KMS-11 (cell line): ENCODE measurements around the gene NFATC1.

Source experiments
- H2AFZ ChIP-seq: fragments of 200-600 bp; sonication (generic); 2 replicates; pipeline ENCODE4 v1.6.1; 2016; ENCODE audit warnings: antibody characterized with exemption, mixed run types, low read depth
- H3K27ac ChIP-seq: fragments of 200-600 bp; sonication (generic); 2 replicates; pipeline ENCODE4 v1.6.1; 2016; ENCODE audit warnings: mild to moderate bottlenecking, mixed run types
- H3K27me3 ChIP-seq: fragments of 200-600 bp; sonication (generic); 2 replicates; pipeline ENCODE4 v1.6.1; 2017; ENCODE audit warnings: mild to moderate bottlenecking, low read depth, mixed run types, moderate library complexity; ENCODE audit not compliant: insufficient read depth
- H3K36me3 ChIP-seq: fragments of 200-600 bp; sonication (generic); 2 replicates; pipeline ENCODE4 v1.6.1; 2017; ENCODE audit warnings: mild to moderate bottlenecking, mixed run types; ENCODE audit not compliant: insufficient read depth
- H3K4me1 ChIP-seq: fragments of 200-600 bp; sonication (generic); 2 replicates; pipeline ENCODE4 v1.6.1; 2016; ENCODE audit warnings: mild to moderate bottlenecking, low read depth, mixed run types; ENCODE audit not compliant: poor library complexity, severe bottlenecking
- H3K4me2 ChIP-seq: fragments of 200-600 bp; sonication (generic); 2 replicates; pipeline ENCODE4 v1.7.0; 2016; ENCODE audit warnings: mild to moderate bottlenecking, mixed run types
- H3K4me3 ChIP-seq: fragments of 200-600 bp; sonication (generic); IDR thresholded peaks from 2 replicates; pipeline ENCODE4 v1.6.1; 2017; ENCODE audit warnings: low read depth, low read length, mixed read lengths; ENCODE audit not compliant: insufficient read depth
- H3K79me2 ChIP-seq: fragments of 200-600 bp; sonication (generic); 2 replicates; pipeline ENCODE4 v1.6.1; 2016; ENCODE audit warnings: low read depth, mixed run types; ENCODE audit not compliant: insufficient read depth
- H3K9ac ChIP-seq: fragments of 200-600 bp; sonication (generic); 2 replicates; pipeline ENCODE4 v1.6.1; 2016; ENCODE audit warnings: mild to moderate bottlenecking, mixed run types
- H4K20me1 ChIP-seq: fragments of 200-600 bp; sonication (generic); 2 replicates; pipeline ENCODE4 v1.6.1; 2016; ENCODE audit warnings: mild to moderate bottlenecking, mixed run types; ENCODE audit not compliant: insufficient read depth
- CTCF ChIP-seq: fragments of 200-600 bp; sonication (generic); conservative IDR thresholded peaks from 2 replicates; pipeline ENCODE4 v1.6.1; 2017; ENCODE audit warnings: low read depth, mild to moderate bottlenecking, antibody characterized with exemption, low read length, moderate library complexity, mixed read lengths

Gene NFATC1

GRCh38 chr18:79571211-79572092 is 175.7 kb downstream of the NFATC1 start:
- Histone ChIP-seq H3K9ac (no peak overlapping the region), H2AFZ (no peak overlapping the region), H3K36me3 (no peaks in the 10 kb centered on the region), H3K4me3 (no peak overlapping the region), H3K4me2 (no peak overlapping the region), H3K27me3 (peaks cover 12% of the 10 kb centered on the region; the same call in 1 of the 2 replicates), H4K20me1 (no peaks in the 10 kb centered on the region), H3K79me2 (no peaks in the 10 kb centered on the region), H3K4me1 (no peaks in the 10 kb centered on the region), H3K27ac (no peak overlapping the region)
- no peak for TF ChIP-seq CTCF

DNA sequence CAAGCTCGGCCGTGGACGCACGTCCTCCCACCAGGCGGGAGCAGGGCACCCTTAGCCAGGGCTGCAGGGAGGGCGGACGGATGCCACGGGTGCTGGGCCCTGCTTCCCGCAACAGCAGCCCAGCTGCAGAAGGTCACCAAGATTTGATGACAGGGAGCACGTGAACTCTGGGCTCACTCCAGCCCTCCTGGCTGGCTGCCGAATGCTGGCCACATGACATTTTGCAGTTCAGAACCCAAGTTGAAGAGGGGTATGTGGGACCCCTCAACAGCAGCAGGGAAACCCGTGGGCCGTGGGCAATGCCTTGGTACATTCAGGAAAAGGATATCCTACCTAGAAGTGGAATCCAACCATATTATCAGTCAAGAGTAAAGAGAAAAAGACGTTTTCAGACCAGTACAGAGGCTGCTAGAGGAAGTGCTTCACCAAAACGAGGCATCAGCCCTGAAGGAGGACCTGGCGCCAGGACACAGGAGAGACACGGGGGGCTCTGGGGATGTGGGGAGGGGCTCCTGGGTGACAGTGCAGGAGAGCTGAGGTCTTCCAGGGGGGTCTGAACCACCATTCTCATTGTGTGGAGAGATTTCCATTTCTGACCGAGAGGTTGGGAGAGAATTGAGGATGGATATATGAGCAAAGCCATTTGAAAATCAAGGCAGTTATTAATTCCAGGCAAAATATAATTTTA is 176.5 kb downstream of the NFATC1 start:
- no peak overlapping the region for H2AFZ ChIP-seq
- H3K27ac ChIP-seq: no peak overlapping the region
- no peak for TF ChIP-seq CTCF
- H3K4me1 ChIP-seq: no peaks in the 10 kb centered on the region
- H3K4me3 ChIP-seq: no peak overlapping the region
- H3K79me2 ChIP-seq: no peaks in the 10 kb centered on the region
- no peaks in the 10 kb centered on the region for H4K20me1 ChIP-seq
- H3K27me3 ChIP-seq: peaks cover 12% of the 10 kb centered on the region; the same call in 1 of the 2 replicates
- no peak overlapping the region for H3K4me2 ChIP-seq
- H3K36me3 ChIP-seq: no peaks in the 10 kb centered on the region
- H3K9ac ChIP-seq: no peak overlapping the region

GRCh38 chr18:79572848-79573451 is 177.2 kb downstream of the NFATC1 start:
- Histone ChIP-seq H4K20me1 (no peaks in the 10 kb centered on the region), H3K4me1 (no peaks in the 10 kb centered on the region), H3K27ac (no peak overlapping the region), H3K79me2 (no peaks in the 10 kb centered on the region), H3K9ac (no peak overlapping the region), H2AFZ (no peak overlapping the region), H3K36me3 (no peaks in the 10 kb centered on the region), H3K27me3 (peaks cover 15% of the 10 kb centered on the region; the same call in 1 of the 2 replicates), H3K4me2 (no peak overlapping the region), H3K4me3 (no peak overlapping the region)
- no peak for TF ChIP-seq CTCF

GRCh38 chr18:79573921-79574491 is 178.3 kb downstream of the NFATC1 start:
- H3K27ac ChIP-seq: no peak overlapping the region
- H3K79me2 ChIP-seq: no peaks in the 10 kb centered on the region
- H3K36me3 ChIP-seq: no peaks in the 10 kb centered on the region
- H2AFZ ChIP-seq: no peak overlapping the region
- no peaks in the 10 kb centered on the region for H4K20me1 ChIP-seq
- H3K4me1 ChIP-seq: no peaks in the 10 kb centered on the region
- no peak overlapping the region for H3K9ac ChIP-seq
- no peak for TF ChIP-seq CTCF
- H3K4me2 ChIP-seq: no peak overlapping the region
- no peak overlapping the region for H3K4me3 ChIP-seq
- peaks cover 18% of the 10 kb centered on the region; the same call in 1 of the 2 replicates for H3K27me3 ChIP-seq
